ENCODE measurements around the gene ROGDI.

DNA sequence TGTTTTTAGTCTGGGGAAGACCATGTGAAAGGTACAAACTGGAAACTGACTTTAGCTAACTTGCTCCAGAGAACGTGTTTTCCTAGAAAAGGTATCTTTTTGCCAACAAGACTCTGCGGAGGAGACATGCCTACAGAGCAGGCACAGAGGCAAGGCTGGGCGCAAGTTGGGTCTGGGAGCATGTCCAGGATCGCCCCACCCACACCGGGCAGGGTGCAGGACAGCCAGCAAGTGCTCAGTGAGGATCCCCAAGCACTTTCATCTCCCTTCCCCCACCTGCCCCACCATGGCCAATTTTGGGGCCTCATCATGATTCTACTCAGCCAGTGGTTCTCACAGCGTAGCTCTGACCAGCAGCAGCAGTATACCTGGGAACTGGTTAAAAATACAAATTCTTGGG is 18.2 kb upstream of the ROGDI start:
- TF ChIP-seq, protein P1, sequence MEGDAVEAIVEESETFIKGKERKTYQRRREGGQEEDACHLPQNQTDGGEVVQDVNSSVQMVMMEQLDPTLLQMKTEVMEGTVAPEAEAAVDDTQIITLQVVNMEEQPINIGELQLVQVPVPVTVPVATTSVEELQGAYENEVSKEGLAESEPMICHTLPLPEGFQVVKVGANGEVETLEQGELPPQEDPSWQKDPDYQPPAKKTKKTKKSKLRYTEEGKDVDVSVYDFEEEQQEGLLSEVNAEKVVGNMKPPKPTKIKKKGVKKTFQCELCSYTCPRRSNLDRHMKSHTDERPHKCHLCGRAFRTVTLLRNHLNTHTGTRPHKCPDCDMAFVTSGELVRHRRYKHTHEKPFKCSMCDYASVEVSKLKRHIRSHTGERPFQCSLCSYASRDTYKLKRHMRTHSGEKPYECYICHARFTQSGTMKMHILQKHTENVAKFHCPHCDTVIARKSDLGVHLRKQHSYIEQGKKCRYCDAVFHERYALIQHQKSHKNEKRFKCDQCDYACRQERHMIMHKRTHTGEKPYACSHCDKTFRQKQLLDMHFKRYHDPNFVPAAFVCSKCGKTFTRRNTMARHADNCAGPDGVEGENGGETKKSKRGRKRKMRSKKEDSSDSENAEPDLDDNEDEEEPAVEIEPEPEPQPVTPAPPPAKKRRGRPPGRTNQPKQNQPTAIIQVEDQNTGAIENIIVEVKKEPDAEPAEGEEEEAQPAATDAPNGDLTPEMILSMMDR (IDR thresholded peaks at IDR 0.05) = no peak
- no peak for TF ChIP-seq POLR2A (IDR thresholded peaks at IDR 0.05)

Data from adrenal gland (tissue), 5 donors.